Testis (tissue), 2 donors: ENCODE measurements around the gene PIEZO1.

Source experiments
- CTCF ChIP-seq, 3 experiments: fragments of 450-650 bp in 2 of 3; fragments of 200-600 bp in 1 of 3; sonication (generic) in 1 of 3; IDR thresholded peaks; one replicate each; pipeline ENCODE4 v1.5.1; 2016 to 2019; ENCODE audit warnings: antibody characterized with exemption in 3 of 3, mild to moderate bottlenecking in 2 of 3, moderate library complexity in 1 of 3
- POLR2A ChIP-seq: fragments of 450-650 bp; IDR thresholded peaks from one replicate; pipeline ENCODE4 v1.6.1; 2017; ENCODE audit warnings: antibody characterized with exemption, mild to moderate bottlenecking, moderate library complexity

- TF ChIP-seq CTCF (IDR thresholded peaks at IDR 0.05) (no peak), POLR2A (no peak)
Measured at GRCh38 chr16:88820385-88821025, 35.5 kb upstream of the PIEZO1 start.
